Measurements from ENCODE around the gene CCL13.

Gene CCL13

GRCh38 chr17:34386697-34387550 lies 30.6 kb downstream of the CCL13 start:
- peak; percentile 32 for DNase-seq

GRCh38 chr17:34387566-34387965 lies 31.3 kb downstream of the CCL13 start:
- DNase-seq = no peak

GRCh38 chr17:34389126-34389750 lies 33.0 kb downstream of the CCL13 start:
- DNase-seq = no peak

GRCh38 chr17:34390649-34391048 lies 34.4 kb downstream of the CCL13 start:
- DNase-seq = no peak

GRCh38 chr17:34391241-34391640 lies 35.0 kb downstream of the CCL13 start:
- no peak for DNase-seq

GRCh38 chr17:34393401-34393800 lies 37.1 kb downstream of the CCL13 start:
- DNase-seq = no peak

GRCh38 chr17:34397265-34397664 lies 41.0 kb downstream of the CCL13 start:
- no peak for DNase-seq

GRCh38 chr17:34398990-34399389 lies 42.7 kb downstream of the CCL13 start:
- DNase-seq = no peak

- no peak for DNase-seq
These were observed 43.4 kb downstream of the CCL13 start for GRCh38 chr17:34399725-34400124.

GRCh38 chr17:34400301-34400931 lies 44.1 kb downstream of the CCL13 start:
- DNase-seq = no peak

GRCh38 chr17:34401165-34401564 lies 44.9 kb downstream of the CCL13 start:
- no peak for DNase-seq

- DNase-seq = no peak
These were observed 46.7 kb downstream of the CCL13 start for GRCh38 chr17:34403006-34403405.

GRCh38 chr17:34406226-34406625 lies 49.9 kb downstream of the CCL13 start:
- no peak for DNase-seq
